Smooth muscle cell (in vitro differentiated cells): ENCODE data around the gene TMPRSS5. TPM values are rescaled to one million over a fixed set of nuclear protein-coding genes. Genes with fewer than 3 reads are reported as not detected.
"Not testable (repeated sequence)": the region's sequence is repeated elsewhere in the genome, so short reads cannot be mapped to it uniquely, and the experiment has no call there.

Source experiments
- DNase-seq: peaks from one replicate; lab custom pipeline; 2025; ENCODE audit not compliant: unreplicated experiment; lab: John Stamatoyannopoulos, UW
- H2AFZ ChIP-seq: fragments of 200-600 bp; sonication (generic); 2 replicates; pipeline ENCODE4 v1.6.0; 2016; ENCODE audit warnings: antibody characterized with exemption, low read depth, mild to moderate bottlenecking
- H3F3A ChIP-seq: fragments of 200-600 bp; sonication (generic); 2 replicates; pipeline ENCODE4 v1.6.0; 2017; ENCODE audit warnings: antibody characterized with exemption, low read depth
- H3K27ac ChIP-seq: fragments of 200-600 bp; sonication (generic); 2 replicates; pipeline ENCODE4 v1.5.1; 2016; ENCODE audit warnings: low read depth, mild to moderate bottlenecking
- H3K27me3 ChIP-seq: fragments of 200-600 bp; sonication (generic); 2 replicates; pipeline ENCODE4 v1.6.1; 2016; ENCODE audit warnings: low read depth, mild to moderate bottlenecking
- H3K36me3 ChIP-seq: fragments of 200-600 bp; sonication (generic); 2 replicates; pipeline ENCODE4 v1.5.1; 2016; ENCODE audit warnings: low read depth
- H3K4me1 ChIP-seq: fragments of 200-600 bp; sonication (generic); 2 replicates; pipeline ENCODE4 v1.5.1; 2016; ENCODE audit warnings: low read depth
- H3K4me2 ChIP-seq: fragments of 200-600 bp; sonication (generic); 2 replicates; pipeline ENCODE4 v1.6.0; 2016; ENCODE audit warnings: mild to moderate bottlenecking
- H3K4me3 ChIP-seq: fragments of 200-600 bp; sonication (generic); 2 replicates; pipeline ENCODE4 v1.5.1; 2016; ENCODE audit warnings: mild to moderate bottlenecking
- H3K79me2 ChIP-seq: fragments of 200-600 bp; sonication (generic); 2 replicates; pipeline ENCODE4 v1.6.0; 2016; ENCODE audit warnings: low read depth, mild to moderate bottlenecking
- H3K9ac ChIP-seq: fragments of 200-600 bp; sonication (generic); 2 replicates; pipeline ENCODE4 v1.6.0; 2016; ENCODE audit warnings: low read depth
- H3K9me3 ChIP-seq: fragments of 200-600 bp; sonication (generic); replicated peaks from 2 replicates; pipeline ENCODE4 v1.5.1; 2016; ENCODE audit warnings: low read depth
- H4K20me1 ChIP-seq: fragments of 200-600 bp; sonication (generic); 2 replicates; pipeline ENCODE4 v1.6.0; 2016; ENCODE audit warnings: low read depth
- CTCF ChIP-seq: fragments of 200-600 bp; sonication (generic); IDR thresholded peaks from 2 replicates; pipeline ENCODE4 v1.5.1; 2017; ENCODE audit warnings: borderline replicate concordance, mild to moderate bottlenecking, antibody characterized with exemption; ENCODE audit not compliant: insufficient read depth, poor library complexity, severe bottlenecking
- WGBS: methylation state at CpG from one replicate; pipeline ENCODE4 v1.1.7; 2016; ENCODE audit warnings: low lambda C conversion rate; 5-methylcytosine and 5-hydroxymethylcytosine counted together
- polyA plus RNA-seq: library from polyadenylated mRNA; unstranded; fragments of >200 nt; fragmentation: Nextera tagmentation; extraction: Ambion mirVana; gene quantifications from 2 replicates; pipeline ENCODE4 v1.2.1, GENCODE V29; 2016
- total RNA-seq: library from RNA; depleted of rRNA; stranded (reverse); fragments of >200 nt; gene quantifications from 2 replicates; pipeline ENCODE4 v1.2.3, GENCODE V29; 2014

TMPRSS5 gene
- total and polyA plus RNA-seq, 2 experiments from 2014 or later = 0.43 TPM; not detected in 1

GRCh38 chr11:113722221-113722620 lies 16.1 kb upstream of the TMPRSS5 start:
- Histone ChIP-seq H3F3A (no peaks in the 10 kb centered on the region), H3K4me1 (no peaks in the 10 kb centered on the region), H2AFZ (no peak overlapping the region), H3K4me2 (no peak overlapping the region), H3K36me3 (no peaks in the 10 kb centered on the region), H4K20me1 (no peaks in the 10 kb centered on the region), H3K9me3 (no peaks in the 10 kb centered on the region), H3K79me2 (no peaks in the 10 kb centered on the region), H3K27me3 (no peaks in the 10 kb centered on the region), H3K9ac (no peak overlapping the region), H3K4me3 (no peak overlapping the region), H3K27ac (no peak overlapping the region)
- DNase-seq = no peak
- whole genome bisulfite sequencing = 87% methylated on average over 4 of the region's 4 CpGs
- no peak for TF ChIP-seq CTCF

DNA sequence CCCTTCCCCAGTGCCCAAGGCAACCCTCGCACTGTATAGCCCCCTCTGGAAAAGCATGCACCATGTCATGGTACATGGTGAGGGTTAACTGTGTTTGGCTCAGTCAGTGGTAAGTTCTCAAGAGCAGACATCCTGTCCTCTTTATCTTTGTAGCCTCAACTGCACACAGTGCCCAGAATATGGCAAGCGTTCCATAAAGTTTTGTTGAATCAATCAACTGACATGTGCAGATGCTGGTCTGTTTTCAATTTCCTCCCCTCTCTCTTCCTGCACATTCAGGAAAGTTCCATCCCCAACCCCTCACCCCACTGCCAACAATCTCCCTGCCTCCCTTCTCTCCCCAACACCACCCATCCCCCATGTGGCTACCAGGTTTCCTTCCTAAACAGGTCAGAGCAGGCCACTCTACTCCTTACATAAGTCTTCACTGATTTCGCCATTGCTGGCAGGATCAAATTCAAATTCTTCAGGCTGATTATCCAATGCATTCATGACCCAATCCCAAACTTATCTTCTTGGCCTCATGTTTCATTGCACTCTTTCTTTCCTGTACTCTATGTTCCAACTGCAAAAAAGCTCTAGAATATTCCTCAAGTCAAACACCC lies 15.5 kb upstream of the TMPRSS5 start:
- no peak for TF ChIP-seq CTCF

GRCh38 chr11:113720478-113720877 lies 14.4 kb upstream of the TMPRSS5 start:
- H2AFZ ChIP-seq, H3K27me3 ChIP-seq, H3K36me3 ChIP-seq, DNase-seq, H3K4me2 ChIP-seq, H3K9me3 ChIP-seq, H3K4me3 ChIP-seq, H3K79me2 ChIP-seq, H3K4me1 ChIP-seq, H3K9ac ChIP-seq, H4K20me1 ChIP-seq, H3K27ac ChIP-seq, H3F3A ChIP-seq: not testable (repeated sequence)
- 76% methylated on average over 3 of the region's 3 CpGs for WGBS

More for the DNA sequence above, 15.5 kb upstream of the TMPRSS5 start:
- WGBS = 97% methylated on average over 3 of the region's 3 CpGs
- no peak overlapping the region for H3K9ac ChIP-seq
- no peak overlapping the region for H3K27ac ChIP-seq
- no peak overlapping the region for H2AFZ ChIP-seq
- no peaks in the 10 kb centered on the region for H3K27me3 ChIP-seq
- no peaks in the 10 kb centered on the region for H3K79me2 ChIP-seq
- H3K4me1 ChIP-seq = no peaks in the 10 kb centered on the region
- no peaks in the 10 kb centered on the region for H3K36me3 ChIP-seq
- H3K4me3 ChIP-seq = no peak overlapping the region
- no peak overlapping the region for H3K4me2 ChIP-seq
- H4K20me1 ChIP-seq = no peaks in the 10 kb centered on the region
- DNase-seq = no peak
- H3F3A ChIP-seq = no peaks in the 10 kb centered on the region
- H3K9me3 ChIP-seq = no peaks in the 10 kb centered on the region

DNA sequence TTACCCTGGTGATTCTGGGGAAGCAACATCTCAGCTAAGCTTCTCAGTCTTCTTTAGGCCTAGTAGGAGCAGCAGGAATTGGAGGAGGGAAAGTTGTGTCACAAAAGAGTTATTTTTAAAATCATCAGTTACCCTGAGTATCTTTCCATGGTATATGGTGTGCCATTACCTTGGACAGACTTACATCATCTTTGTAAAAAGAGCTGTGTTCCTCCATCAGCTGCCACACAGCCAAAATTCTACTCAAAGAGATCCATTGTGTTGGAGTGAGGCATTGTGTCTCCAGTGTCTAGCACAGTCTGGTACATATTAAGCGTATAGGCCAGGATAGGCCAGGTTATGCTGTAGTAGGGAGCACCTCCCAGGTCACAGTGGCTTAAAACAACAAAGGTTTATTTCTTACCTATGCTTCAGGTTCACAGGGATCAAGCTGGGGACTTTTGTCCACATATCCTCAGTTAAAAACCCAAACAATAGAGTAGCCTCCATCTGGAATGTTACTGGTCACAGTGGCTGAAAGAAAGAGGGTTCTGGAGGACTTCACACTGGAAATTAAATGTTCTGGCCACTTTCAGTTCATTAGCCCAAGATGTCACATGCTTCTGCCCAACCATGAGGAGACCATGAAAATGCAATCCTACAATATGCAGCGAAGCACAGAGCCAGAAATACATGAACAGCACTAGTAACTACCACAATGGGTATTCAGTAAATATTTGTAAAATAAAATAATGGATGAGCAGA lies 9.9 kb upstream of the TMPRSS5 start:
- H3K4me3 ChIP-seq = no peak overlapping the region
- 95% methylated on average over 2 of the region's 2 CpGs for WGBS
- H2AFZ ChIP-seq = no peak overlapping the region
- no peaks in the 10 kb centered on the region for H3K27me3 ChIP-seq
- no peak overlapping the region for H3K4me2 ChIP-seq
- H3K27ac ChIP-seq = no peak overlapping the region
- no peaks in the 10 kb centered on the region for H3F3A ChIP-seq
- H3K36me3 ChIP-seq = no peaks in the 10 kb centered on the region
- no peak for DNase-seq
- H4K20me1 ChIP-seq = no peaks in the 10 kb centered on the region
- no peak for TF ChIP-seq CTCF
- no peaks in the 10 kb centered on the region for H3K79me2 ChIP-seq
- H3K9me3 ChIP-seq = no peaks in the 10 kb centered on the region
- no peaks in the 10 kb centered on the region for H3K4me1 ChIP-seq
- no peak overlapping the region for H3K9ac ChIP-seq
